GM13977 (cell line): ENCODE measurements around the gene DMAC2.

ENCODE experiments used
- DNase-seq: peaks from one replicate; pipeline ENCODE4 v3.0.0; 2012; ENCODE audit warnings: low spot score
- in situ Hi-C: fragments of 300-500 bp; cut with MboI; formaldehyde crosslinking; loops from one replicate; pipeline ENCODE4 v1.12.0; 2022; ENCODE audit warnings: low sequenced_read_pairs, low pct_unique_long_range_greater_than_20kb, mixed read lengths, inconsistent platforms; ENCODE audit not compliant: unreplicated experiment
- TF ChIP-seq, protein P1 (sequence below): IDR thresholded peaks from 2 replicates; pipeline ENCODE4 v1.5.1; 2012; ENCODE audit warnings: mild to moderate bottlenecking, control low read depth; ENCODE audit not compliant: insufficient read depth; ENCODE audit errors: extremely low read depth, missing control alignments

DMAC2 gene

DNA sequence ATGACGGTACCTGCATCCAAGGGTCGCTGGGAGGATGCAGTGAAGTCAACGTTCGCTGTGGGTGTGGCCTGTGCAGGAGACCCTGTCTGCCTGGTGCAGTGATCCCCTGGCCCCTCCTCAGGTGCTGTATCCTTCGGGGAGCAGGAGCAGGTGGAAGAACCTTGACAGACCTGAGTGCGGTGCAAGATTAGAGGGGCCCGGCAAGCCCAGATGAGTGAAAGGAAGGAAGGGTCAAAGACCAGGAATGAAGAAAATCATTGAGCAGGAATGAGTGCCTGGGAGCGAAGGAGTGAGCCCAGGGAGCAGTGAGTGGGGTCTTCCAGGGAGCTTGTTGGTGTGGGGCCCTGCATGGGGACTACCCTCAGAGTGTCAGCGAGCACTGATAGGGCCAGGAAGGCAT is 25.3 kb downstream of the DMAC2 start:
- DNase-seq, result no peak
- in situ Hi-C loops, result no loop called here
- TF ChIP-seq, protein P1, sequence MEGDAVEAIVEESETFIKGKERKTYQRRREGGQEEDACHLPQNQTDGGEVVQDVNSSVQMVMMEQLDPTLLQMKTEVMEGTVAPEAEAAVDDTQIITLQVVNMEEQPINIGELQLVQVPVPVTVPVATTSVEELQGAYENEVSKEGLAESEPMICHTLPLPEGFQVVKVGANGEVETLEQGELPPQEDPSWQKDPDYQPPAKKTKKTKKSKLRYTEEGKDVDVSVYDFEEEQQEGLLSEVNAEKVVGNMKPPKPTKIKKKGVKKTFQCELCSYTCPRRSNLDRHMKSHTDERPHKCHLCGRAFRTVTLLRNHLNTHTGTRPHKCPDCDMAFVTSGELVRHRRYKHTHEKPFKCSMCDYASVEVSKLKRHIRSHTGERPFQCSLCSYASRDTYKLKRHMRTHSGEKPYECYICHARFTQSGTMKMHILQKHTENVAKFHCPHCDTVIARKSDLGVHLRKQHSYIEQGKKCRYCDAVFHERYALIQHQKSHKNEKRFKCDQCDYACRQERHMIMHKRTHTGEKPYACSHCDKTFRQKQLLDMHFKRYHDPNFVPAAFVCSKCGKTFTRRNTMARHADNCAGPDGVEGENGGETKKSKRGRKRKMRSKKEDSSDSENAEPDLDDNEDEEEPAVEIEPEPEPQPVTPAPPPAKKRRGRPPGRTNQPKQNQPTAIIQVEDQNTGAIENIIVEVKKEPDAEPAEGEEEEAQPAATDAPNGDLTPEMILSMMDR, result no peak

DNA sequence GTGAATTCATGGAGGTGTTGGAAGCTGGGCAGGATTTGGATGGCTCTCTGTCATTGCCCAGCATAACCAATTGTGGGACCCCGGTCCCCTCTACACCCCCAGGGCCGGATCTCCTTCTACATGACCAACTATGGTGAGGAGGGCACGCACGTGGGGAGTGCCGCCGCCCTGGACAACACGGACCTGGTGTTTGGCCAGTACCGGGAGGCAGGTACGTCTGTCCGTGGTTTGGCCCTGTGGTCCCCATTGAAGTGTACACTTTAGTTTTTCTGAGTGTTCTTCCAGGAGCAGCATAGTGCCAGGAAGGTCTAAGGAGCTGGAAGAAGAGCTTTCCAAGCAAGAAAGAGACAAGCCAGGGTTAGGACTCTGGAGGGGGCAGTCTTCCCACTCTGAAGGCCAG is 25.8 kb downstream of the DMAC2 start:
- no peak for DNase-seq
- TF ChIP-seq, protein P1, result no peak
- in situ Hi-C loops, result no loop called here

DNA sequence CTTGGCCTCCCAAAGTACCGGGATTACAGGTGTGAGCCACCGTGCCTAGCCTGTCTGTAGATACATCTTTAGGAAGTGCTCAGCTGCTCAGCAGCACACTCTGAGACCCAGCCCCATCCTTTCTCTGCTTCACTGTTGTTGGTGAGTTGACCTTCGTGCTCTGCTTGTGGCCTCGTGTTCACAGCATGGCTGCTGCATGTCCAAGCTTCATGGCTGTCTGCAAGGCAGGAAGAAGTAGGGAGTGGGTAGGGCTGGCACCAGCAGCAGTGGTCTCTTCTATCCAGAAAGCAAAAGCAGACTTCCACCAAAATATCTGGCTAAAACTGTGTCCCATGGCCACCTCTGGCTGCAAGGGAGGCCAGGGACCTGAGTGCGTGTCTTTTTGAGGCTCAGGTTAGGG is 26.8 kb downstream of the DMAC2 start:
- in situ Hi-C loops, result no loop called here
- TF ChIP-seq, protein P1, result no peak
- no peak for DNase-seq

DNA sequence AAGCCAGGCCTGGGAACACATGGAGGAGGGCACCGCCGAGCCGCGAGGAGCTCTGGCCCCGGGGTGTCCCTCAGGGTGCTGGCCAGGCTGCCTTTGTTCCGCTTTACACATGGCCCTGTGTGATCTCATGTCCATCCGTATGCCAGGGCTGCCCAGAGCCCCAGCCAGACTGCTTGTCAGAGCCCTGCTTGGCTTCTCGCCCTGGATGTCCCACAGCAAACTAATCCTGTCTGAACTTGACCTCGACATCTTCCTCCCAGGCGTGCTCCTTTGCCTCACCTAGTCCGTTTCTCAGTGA is 27.8 kb downstream of the DMAC2 start:
- DNase-seq, result no peak
- in situ Hi-C loops, result no loop called here
- TF ChIP-seq, protein P1, result no peak

DNA sequence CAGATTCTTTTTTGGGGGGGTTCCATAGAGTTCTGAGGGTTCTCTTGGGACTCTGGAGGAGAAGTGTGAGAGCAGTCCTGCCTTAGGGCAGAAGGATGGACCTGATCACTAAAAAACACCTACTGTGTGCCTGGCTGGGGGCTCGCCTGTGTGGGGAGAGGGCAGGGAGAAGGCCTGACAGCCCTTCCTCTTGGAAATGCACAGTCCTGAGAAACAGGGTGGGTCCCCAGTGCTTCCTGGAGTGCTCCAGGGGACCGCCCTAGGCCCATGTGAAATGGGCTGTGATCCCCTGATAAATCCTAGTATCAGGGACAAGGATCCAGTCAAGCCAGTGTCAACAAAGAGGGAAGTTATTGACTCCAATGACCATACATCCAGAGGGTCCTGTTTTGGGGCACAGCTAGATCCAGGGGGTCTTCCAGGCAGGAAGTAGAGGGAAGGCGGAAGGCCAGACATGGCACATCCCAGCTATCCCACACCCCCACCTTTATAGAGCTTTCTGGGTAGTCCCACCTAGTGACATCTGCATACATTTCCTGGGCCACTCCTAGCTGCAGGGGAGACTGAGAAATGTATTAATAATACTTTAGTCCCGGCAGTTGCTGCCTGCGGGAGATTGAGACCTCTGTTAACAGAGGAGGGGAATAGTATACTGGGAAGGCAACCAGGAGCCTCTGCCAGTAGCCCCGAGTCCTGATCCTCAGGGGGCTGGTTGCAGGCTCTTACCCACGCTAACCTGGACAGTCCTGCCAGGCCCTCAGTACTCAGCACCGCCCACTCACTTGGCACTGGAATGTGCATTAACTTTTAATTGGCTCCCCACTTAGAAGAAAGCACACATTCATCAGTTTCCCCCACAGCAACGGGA is 28.4 kb downstream of the DMAC2 start:
- no peak for DNase-seq
- in situ Hi-C loops, result no loop called here
- TF ChIP-seq, protein P1, result no peak

DNA sequence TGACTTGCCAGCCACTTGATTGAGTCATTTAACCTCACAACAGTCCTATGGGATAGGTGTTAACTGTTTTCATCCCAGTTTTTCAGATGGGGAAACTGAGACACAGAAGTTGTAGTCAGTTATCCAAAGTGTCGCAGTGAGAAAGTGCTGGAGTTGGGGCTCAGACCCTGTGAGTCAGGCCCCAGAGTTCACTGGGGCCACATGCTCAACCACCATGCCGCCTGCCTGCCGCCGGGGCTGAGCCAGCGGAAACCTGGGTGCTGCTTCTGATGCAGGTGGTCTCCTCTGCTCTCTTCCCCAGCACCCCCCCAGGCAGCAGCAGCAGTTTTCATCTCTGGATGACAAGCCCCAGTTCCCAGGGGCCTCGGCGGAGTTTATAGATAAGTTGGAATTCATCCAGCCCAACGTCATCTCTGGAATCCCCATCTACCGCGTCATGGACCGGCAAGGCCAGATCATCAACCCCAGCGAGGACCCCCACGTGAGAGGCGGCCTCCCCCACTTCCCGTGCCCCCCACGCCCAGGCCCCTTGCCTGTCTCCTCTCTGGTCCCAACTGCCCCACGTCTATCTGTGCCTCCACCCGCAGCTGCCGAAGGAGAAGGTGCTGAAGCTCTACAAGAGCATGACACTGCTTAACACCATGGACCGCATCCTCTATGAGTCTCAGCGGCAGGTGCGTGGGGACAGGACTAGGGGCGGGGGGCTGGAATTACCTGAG is 29.2 kb downstream of the DMAC2 start:
- no peak for DNase-seq
- in situ Hi-C loops, result no loop called here
- TF ChIP-seq, protein P1, result no peak
